Adrenal gland (tissue), 12 donors: ENCODE measurements around the gene ST6GALNAC3. TPM values are rescaled to one million over a fixed set of nuclear protein-coding genes. Genes with fewer than 3 reads are reported as not detected.

Experiments used
- DNase-seq, 7 donors: peaks; one replicate each; pipeline ENCODE4 v3.0.0-alpha.2; 2019 to 2020
- H3K27ac ChIP-seq, 5 donors: fragments of 200-600 bp; sonication (generic) in 4 of 5; 1 replicate in 3 of 5; 2 replicates in 2 of 5; pipeline versions ENCODE4 v1.5.1 to v1.8.0; 2016 to 2020; ENCODE audit warnings: mild to moderate bottlenecking in 1 of 5
- H3K27me3 ChIP-seq: fragments of 200-600 bp; 2 replicates; pipeline ENCODE4 v1.8.0; 2021
- H3K36me3 ChIP-seq, 2 donors: fragments of 200-600 bp; replicated peaks in 1 of 2; 1 replicate in 1 of 2; 2 replicates in 1 of 2; pipeline versions ENCODE4 v1.5.1 to v1.8.0; 2018 to 2022
- H3K4me1 ChIP-seq, 2 donors: fragments of 200-600 bp; replicated peaks in 1 of 2; 1 replicate in 1 of 2; 2 replicates in 1 of 2; pipeline versions ENCODE4 v1.5.1 to v1.8.0; 2018 to 2021
- H3K4me3 ChIP-seq, 4 donors: fragments of 200-600 bp; sonication (generic) in 3 of 4; one replicate each; pipeline ENCODE4 v1.5.1; 2016 to 2018
- H3K9me3 ChIP-seq, 3 donors: fragments of 200-600 bp; sonication (generic) in 1 of 3; replicated peaks in 1 of 3; 1 replicate in 2 of 3; 2 replicates in 1 of 3; pipeline versions ENCODE4 v1.5.1 to v1.8.0; 2016 to 2021
- CTCF ChIP-seq, 6 experiments: fragments of 450-650 bp in 4 of 6; fragments of 200-600 bp in 2 of 6; sonication (generic) in 1 of 6; IDR thresholded peaks; 1 replicate in 5 of 6; 2 replicates in 1 of 6; pipeline versions ENCODE4 v1.5.1 to v1.8.0; 2016 to 2021; ENCODE audit warnings: antibody characterized with exemption in 6 of 6, mild to moderate bottlenecking in 2 of 6, moderate library complexity in 1 of 6
- POLR2A ChIP-seq, 2 donors: fragments of 450-650 bp; IDR thresholded peaks; one replicate each; pipeline ENCODE4 v1.6.1; 2017; ENCODE audit warnings: antibody characterized with exemption in 2 of 2, mild to moderate bottlenecking in 2 of 2, moderate library complexity in 1 of 2
- WGBS, 4 donors: extraction: QIAGEN DNeasy Blood & Tissue Kit in 2 of 4; methylation state at CpG; one replicate each; pipeline versions ENCODE4 v1.1.5 to v1.1.7; 2013 to 2017; 5-methylcytosine and 5-hydroxymethylcytosine counted together
- intact Hi-C, 2 donors: fragments of 100-400 bp; cut with DNase I; formaldehyde crosslinking; loops; one replicate each; pipeline versions ENCODE4 v1.14.1 to v1.15.0; 2022 to 2023
- polyA plus RNA-seq, 3 donors: library from polyadenylated mRNA; stranded (reverse); fragments of 200-250 nt in 2 of 3; fragments of 350-450 nt in 1 of 3; fragmentation: Illumina TruSeq in 1 of 3; extraction: RNeasy Lipid Tissue Mini Kit (QIAGEN cat#74804) in 1 of 3; gene quantifications; one replicate each; pipeline ENCODE4 v1.2.3, GENCODE V29; 2013 to 2014
- total RNA-seq, 9 donors: library from RNA; depleted of rRNA in 4 of 9; stranded (reverse); fragments of >200 nt in 4 of 9; fragments of 120-200 nt in 1 of 9; fragmentation: NEBNext Ultra II Directional in 1 of 9; extraction: Animal tissue kit (Norgen Biotek cat#: 25700) in 1 of 9; gene quantifications; one replicate each; pipeline versions ENCODE4 v1.1.0 to v1.2.4, GENCODE V29; 2013 to 2023
- donor health status: healthy with polysubstance abuse.
- donor health status: Bipolar disorder and iron deficiency.
- donor health status: DM: yes; HTN: yes; CAD: no.
- donor health status: DM: no; HTN: no; CAD: no.
- donor health status: DM: no; HTN: no; CAD: no.
- donor health status: DM: yes; HTN: yes; CAD: no.

ST6GALNAC3 gene
- total and polyA plus RNA-seq, 12 donors = 1.4 to 11.5 (median 5.9) TPM

- Histone ChIP-seq H3K27me3 (no peaks in the 10 kb centered on the region), H3K4me1 (no peaks in the 10 kb centered on the region), H3K36me3 (no peaks in the 10 kb centered on the region), H3K4me3 (no peak overlapping the region), H3K27ac (no peak overlapping the region), H3K9me3 (no peaks in the 10 kb centered on the region)
- intact Hi-C loops = no loop called here
- DNase-seq = peak in 1 of 7 donors; percentile 60
- TF ChIP-seq CTCF (IDR thresholded peaks at IDR 0.05) (no peak), POLR2A (IDR thresholded peaks at IDR 0.05) (no peak)
- WGBS, 4 donors = 75 to 86% (median 84%) methylated on average over 9 of the region's 9 CpGs
Measured at GRCh38 chr1:76587212-76587611, 512.7 kb downstream of the ST6GALNAC3 start.

- Histone ChIP-seq H3K27me3 (no peaks in the 10 kb centered on the region), H3K4me1 (no peaks in the 10 kb centered on the region), H3K36me3 (no peaks in the 10 kb centered on the region), H3K4me3 (no peak overlapping the region), H3K9me3 (no peaks in the 10 kb centered on the region), H3K27ac (no peak overlapping the region)
- no peak for TF ChIP-seq POLR2A (IDR thresholded peaks at IDR 0.05)
- no peak for TF ChIP-seq CTCF (IDR thresholded peaks at IDR 0.05)
- intact Hi-C loops = no loop called here
- 58 to 83% (median 76%) methylated on average over 1 of the region's 1 CpG for WGBS, 4 donors
- no peak for DNase-seq
Measured at GRCh38 chr1:76591461-76591860, 516.9 kb downstream of the ST6GALNAC3 start.

- WGBS, 4 donors = 77 to 83% (median 80%) methylated on average over 2 of the region's 2 CpGs
- no peaks in the 10 kb centered on the region for H3K27me3 ChIP-seq
- TF ChIP-seq CTCF (IDR thresholded peaks at IDR 0.05) = no peak
- TF ChIP-seq POLR2A (IDR thresholded peaks at IDR 0.05) = no peak
- H3K27ac ChIP-seq = no peak overlapping the region
- H3K4me3 ChIP-seq = no peak overlapping the region
- no peak for DNase-seq
- no peaks in the 10 kb centered on the region for H3K4me1 ChIP-seq
- intact Hi-C loops = no loop called here
- H3K36me3 ChIP-seq = no peaks in the 10 kb centered on the region
- no peaks in the 10 kb centered on the region for H3K9me3 ChIP-seq
Measured at GRCh38 chr1:76591963-76592362, 517.4 kb downstream of the ST6GALNAC3 start.

- Histone ChIP-seq H3K4me3 (no peak overlapping the region), H3K27me3 (no peaks in the 10 kb centered on the region), H3K36me3 (no peaks in the 10 kb centered on the region), H3K9me3 (no peaks in the 10 kb centered on the region), H3K4me1 (no peaks in the 10 kb centered on the region), H3K27ac (no peak overlapping the region)
- DNase-seq = no peak
- intact Hi-C loops = no loop called here
- TF ChIP-seq POLR2A (IDR thresholded peaks at IDR 0.05) (no peak), CTCF (IDR thresholded peaks at IDR 0.05) (no peak)
Measured at GRCh38 chr1:76593141-76593540, 518.6 kb downstream of the ST6GALNAC3 start.
